GM18868 (cell line): ENCODE data around the gene LMTK3.

Experiments used
- ATAC-seq: cut with Tn5 transposase; IDR thresholded peaks from one replicate; pipeline ENCODE4 v1.9.1; 2021; ENCODE audit warnings: mild to moderate bottlenecking, moderate library complexity; ENCODE audit not compliant: unreplicated experiment

Gene LMTK3

GRCh38 chr19:48450441-48450840 lies 61.2 kb downstream of the LMTK3 start:
- no peak for ATAC-seq

- ATAC-seq: no peak
Observed at GRCh38 chr19:48448563-48448962, 63.1 kb downstream of the LMTK3 start.

GRCh38 chr19:48446579-48446978 lies 65.1 kb downstream of the LMTK3 start:
- ATAC-seq: no peak

GRCh38 chr19:48445606-48446481 lies 65.8 kb downstream of the LMTK3 start, which contains the start of gene GRWD1:
TSS of gene GRWD1 (plus strand) at chr19:48445983. CDS start at chr19:48446006, 23 bp downstream.
- ATAC-seq: peak; percentile 81

GRCh38 chr19:48445256-48445605 lies 66.4 kb downstream of the LMTK3 start:
- peak; percentile 20 for ATAC-seq

GRCh38 chr19:48444936-48445200 lies 66.8 kb downstream of the LMTK3 start:
- no peak for ATAC-seq

- ATAC-seq: no peak
Observed at GRCh38 chr19:48444129-48444935, 67.3 kb downstream of the LMTK3 start.

- ATAC-seq: no peak
Observed at GRCh38 chr19:48443731-48444128, 67.9 kb downstream of the LMTK3 start.

GRCh38 chr19:48443256-48443655 lies 68.4 kb downstream of the LMTK3 start:
- no peak for ATAC-seq

GRCh38 chr19:48442116-48443035 lies 69.3 kb downstream of the LMTK3 start:
- ATAC-seq: no peak

- no peak for ATAC-seq
Observed at GRCh38 chr19:48441360-48442050, 70.1 kb downstream of the LMTK3 start.

- ATAC-seq: no peak
Observed at GRCh38 chr19:48436586-48436985, 75.0 kb downstream of the LMTK3 start.
